ENCODE data around the gene RBMY1B.
"Not testable (repeated sequence)": the region's sequence is repeated elsewhere in the genome, so short reads cannot be mapped to it uniquely, and the experiment has no call there.

RBMY1B gene

DNA sequence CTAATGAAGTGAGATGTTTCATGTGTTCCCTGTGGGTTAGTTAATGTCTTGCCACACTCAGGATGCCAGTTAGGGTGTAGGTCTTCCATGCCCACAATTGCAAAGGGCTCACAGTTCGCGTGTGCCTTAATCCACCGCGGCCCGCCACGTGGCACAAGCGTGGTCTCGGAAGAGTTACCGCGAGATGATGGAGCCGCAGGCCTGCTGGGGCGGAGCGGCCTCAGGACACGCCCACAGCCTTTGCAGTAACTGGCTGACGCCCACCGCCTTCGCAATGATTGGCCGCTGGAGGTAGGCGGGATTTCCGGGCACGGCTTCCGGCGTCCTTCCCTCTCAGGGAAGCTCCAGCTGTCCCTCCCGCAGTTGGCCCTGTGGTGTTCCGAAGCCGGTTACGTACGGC, at the start of gene RBMY1B:
TSS of gene RBMY1B (plus strand) at position 301 of the 400 bp plus-strand sequence. CDS start 2,013 bp downstream, outside the sequence.
- not testable (repeated sequence) for DNase-seq (ENCODE audit: low read depth in 2 of 2)

DNA sequence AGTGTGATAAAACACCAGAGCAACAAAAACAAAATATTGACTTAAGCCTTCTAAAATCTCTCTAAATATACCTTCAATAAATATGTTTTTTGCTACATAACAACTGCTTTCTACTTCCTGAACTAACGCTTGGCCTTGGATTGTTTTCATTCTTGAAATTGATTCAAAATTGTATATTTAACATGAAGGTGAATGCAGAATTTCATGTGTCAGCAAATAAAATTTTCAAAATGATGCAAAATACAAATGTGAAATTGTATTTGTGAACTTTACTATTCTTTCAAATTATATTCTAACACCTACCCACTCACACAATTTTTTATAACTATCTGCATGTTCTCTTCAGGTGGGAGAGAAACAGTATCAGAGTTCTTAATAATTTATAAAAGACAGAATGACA, 48.2 kb upstream of the RBMY1B start:
- DNase-seq (ENCODE audit: low read depth in 2 of 2): not testable (repeated sequence)

DNA sequence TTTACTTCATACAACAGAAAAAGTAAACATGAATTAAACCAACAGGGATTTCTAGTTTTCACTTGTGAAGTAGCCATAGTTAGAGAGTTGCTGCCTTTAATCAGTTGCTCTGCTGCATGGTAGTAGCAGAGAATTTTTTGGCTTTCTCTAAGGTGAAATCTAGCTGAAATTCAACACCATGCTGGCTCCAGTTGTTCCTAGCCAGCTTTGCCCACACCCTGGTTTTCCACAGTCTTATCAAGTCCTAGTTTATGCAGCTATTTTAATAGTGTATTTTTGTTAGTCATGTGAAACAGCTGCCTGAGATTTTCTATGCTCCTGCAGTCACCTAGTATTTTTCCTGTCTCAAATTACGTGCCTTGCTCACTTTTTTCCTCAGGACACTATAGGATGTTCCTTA, 28.2 kb upstream of the RBMY1B start:
- no peak for DNase-seq (ENCODE audit: low read depth in 2 of 2)

DNA sequence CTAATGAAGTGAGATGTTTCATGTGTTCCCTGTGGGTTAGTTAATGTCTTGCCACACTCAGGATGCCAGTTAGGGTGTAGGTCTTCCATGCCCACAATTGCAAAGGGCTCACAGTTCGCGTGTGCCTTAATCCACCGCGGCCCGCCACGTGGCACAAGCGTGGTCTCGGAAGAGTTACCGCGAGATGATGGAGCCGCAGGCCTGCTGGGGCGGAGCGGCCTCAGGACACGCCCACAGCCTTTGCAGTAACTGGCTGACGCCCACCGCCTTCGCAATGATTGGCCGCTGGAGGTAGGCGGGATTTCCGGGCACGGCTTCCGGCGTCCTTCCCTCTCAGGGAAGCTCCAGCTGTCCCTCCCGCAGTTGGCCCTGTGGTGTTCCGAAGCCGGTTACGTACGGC, 23.4 kb downstream of the RBMY1B start, which contains the start of gene RBMY1A1:
TSS of gene RBMY1A1 (plus strand) at position 301 of the 400 bp plus-strand sequence. CDS start 2,013 bp downstream, outside the sequence.
- not testable (repeated sequence) for DNase-seq (ENCODE audit: low read depth in 2 of 2)

DNA sequence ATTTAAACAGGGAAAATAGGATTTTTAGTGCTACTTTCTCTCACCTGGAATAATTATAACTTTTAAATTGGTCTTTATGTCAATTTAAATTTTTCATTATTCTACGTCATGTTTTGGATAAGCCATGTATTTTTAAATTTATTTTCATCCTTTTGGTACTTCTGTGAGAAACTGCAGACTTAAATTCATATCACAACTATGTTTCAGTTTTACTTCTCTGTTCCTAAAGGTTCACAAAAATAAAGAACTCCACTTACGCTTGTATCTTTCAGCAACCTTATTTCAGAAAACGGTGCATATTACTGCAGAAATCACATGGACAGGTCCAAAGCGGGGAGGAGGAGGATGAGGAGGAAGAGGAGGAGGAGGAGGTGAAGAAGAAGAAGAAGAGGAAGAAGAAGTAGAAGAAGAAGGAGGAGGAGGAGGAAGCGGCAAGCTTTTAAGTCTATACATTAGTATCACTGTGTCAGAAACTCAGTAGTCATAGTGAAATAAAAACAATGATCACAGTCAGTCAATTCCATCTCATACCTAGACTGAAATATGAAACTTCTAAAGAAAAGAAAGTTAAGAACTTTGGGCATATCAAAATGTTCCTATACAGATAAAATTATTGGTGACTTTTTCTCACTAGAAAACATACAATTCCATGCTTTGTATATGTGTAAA, 48.3 kb downstream of the RBMY1B start:
- DNase-seq (ENCODE audit: low read depth in 2 of 2): not testable (repeated sequence)

Measured in stimulated activated CD8-positive, alpha-beta memory T cell treated with anti-CD3 and anti-CD28 coated beads, Interleukin-7, amount 100 ng/mL, for 1 hour (primary cell).